Measurements from ENCODE around the gene PCBP1. TPM values are rescaled to one million over a fixed set of nuclear protein-coding genes. Genes with fewer than 3 reads are reported as not detected.

Gene PCBP1
- polyA plus RNA-seq, 1 of the 3 experiments (the other 2 are of a cell fraction) = 94.0 TPM

DNA sequence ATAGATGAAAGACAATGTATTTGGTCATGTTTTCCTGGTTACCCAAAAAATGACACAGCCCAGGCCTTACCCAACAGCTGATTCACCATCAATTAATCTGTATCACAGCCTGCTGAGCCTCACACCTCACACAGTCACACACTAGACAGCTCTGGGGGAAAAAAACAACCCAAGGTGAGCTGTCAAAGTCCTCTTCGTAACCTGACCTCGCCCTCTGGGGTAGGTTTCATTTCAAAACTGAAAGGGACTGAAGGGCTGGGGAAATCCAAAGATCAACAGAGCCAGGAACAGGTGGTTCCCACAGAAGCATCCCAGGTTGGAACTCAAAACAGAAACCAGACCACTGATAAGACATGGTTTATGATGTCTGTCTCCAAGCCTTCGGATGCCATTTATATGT, 18.2 kb upstream of the PCBP1 start:
- TF ChIP-seq TAF1 (IDR thresholded peaks at IDR 0.05; ENCODE audit: borderline replicate concordance, low read depth, low read length) = no peak
- no peak for TF ChIP-seq FOXM1 (IDR thresholded peaks at IDR 0.05; ENCODE audit: low read depth)
- no peak for TF ChIP-seq RAD21 (IDR thresholded peaks at IDR 0.05; ENCODE audit: low read length)
- TF ChIP-seq, protein P1, sequence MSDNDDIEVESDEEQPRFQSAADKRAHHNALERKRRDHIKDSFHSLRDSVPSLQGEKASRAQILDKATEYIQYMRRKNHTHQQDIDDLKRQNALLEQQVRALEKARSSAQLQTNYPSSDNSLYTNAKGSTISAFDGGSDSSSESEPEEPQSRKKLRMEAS (IDR thresholded peaks at IDR 0.05; ENCODE audit: low read depth) = no peak
- TF ChIP-seq, protein P2, sequence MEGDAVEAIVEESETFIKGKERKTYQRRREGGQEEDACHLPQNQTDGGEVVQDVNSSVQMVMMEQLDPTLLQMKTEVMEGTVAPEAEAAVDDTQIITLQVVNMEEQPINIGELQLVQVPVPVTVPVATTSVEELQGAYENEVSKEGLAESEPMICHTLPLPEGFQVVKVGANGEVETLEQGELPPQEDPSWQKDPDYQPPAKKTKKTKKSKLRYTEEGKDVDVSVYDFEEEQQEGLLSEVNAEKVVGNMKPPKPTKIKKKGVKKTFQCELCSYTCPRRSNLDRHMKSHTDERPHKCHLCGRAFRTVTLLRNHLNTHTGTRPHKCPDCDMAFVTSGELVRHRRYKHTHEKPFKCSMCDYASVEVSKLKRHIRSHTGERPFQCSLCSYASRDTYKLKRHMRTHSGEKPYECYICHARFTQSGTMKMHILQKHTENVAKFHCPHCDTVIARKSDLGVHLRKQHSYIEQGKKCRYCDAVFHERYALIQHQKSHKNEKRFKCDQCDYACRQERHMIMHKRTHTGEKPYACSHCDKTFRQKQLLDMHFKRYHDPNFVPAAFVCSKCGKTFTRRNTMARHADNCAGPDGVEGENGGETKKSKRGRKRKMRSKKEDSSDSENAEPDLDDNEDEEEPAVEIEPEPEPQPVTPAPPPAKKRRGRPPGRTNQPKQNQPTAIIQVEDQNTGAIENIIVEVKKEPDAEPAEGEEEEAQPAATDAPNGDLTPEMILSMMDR (IDR thresholded peaks at IDR 0.05) = no peak
- no peak for TF ChIP-seq FOXJ3 (CRISPR knock-in tag; IDR thresholded peaks at IDR 0.05)
- no peaks in the 10 kb centered on the region for H3K9me2 ChIP-seq
- no peaks in the 10 kb centered on the region; a peak in 1 of 4 replicates for H3K4me1 ChIP-seq (ENCODE audit: control insufficient read depth in 1 of 2, insufficient read depth in 2 of 2, low read depth in 1 of 2, low read length in 1 of 2)
- H4K20me1 ChIP-seq (ENCODE audit: insufficient read depth) = no peaks in the 10 kb centered on the region
- no peak for DNase-seq
- WGBS (ENCODE audit: low lambda C conversion rate) = 98% methylated on average over 3 of the region's 3 CpGs
- H3K79me2 ChIP-seq (ENCODE audit: insufficient read depth) = no peaks in the 10 kb centered on the region
- no peaks in the 10 kb centered on the region for H3K27me3 ChIP-seq (ENCODE audit: insufficient read depth)
- H3K27ac ChIP-seq (ENCODE audit: low read depth in 2 of 2, low read length in 1 of 2) = no peak overlapping the region
- H3K4me2 ChIP-seq = no peak overlapping the region
- no peak overlapping the region for H3K9ac ChIP-seq
- no peak overlapping the region for H3K4me3 ChIP-seq (ENCODE audit: low read depth in 2 of 2, low read length in 1 of 2)
- H2AFZ ChIP-seq (ENCODE audit: low read depth) = no peak overlapping the region
- H3K9me3 ChIP-seq = no peaks in the 10 kb centered on the region
- CTCF ChIA-PET = interaction anchor here (1.3 to 8.0 kb wide), 4 partner anchors 19 to 344 kb away, joined by 3 to 74 read pairs (median 7); partner anchors contain the start of gene MXD1
- H3K36me3 ChIP-seq (replicated peaks in 1 of 2; ENCODE audit: control insufficient read depth in 1 of 2, insufficient read depth in 2 of 2, low read length in 1 of 2) = peaks cover 11 to 24% of the 10 kb centered on the region in 2 experiments
- H3F3A ChIP-seq (replicated peaks; ENCODE audit: insufficient read depth) = peaks cover 10% of the 10 kb centered on the region
- POLR2A ChIA-PET = interaction anchor here (0.9 kb wide), 1 partner anchor 155 kb away, joined by 5 read pairs; the partner anchor contains the start of gene MXD1

DNA sequence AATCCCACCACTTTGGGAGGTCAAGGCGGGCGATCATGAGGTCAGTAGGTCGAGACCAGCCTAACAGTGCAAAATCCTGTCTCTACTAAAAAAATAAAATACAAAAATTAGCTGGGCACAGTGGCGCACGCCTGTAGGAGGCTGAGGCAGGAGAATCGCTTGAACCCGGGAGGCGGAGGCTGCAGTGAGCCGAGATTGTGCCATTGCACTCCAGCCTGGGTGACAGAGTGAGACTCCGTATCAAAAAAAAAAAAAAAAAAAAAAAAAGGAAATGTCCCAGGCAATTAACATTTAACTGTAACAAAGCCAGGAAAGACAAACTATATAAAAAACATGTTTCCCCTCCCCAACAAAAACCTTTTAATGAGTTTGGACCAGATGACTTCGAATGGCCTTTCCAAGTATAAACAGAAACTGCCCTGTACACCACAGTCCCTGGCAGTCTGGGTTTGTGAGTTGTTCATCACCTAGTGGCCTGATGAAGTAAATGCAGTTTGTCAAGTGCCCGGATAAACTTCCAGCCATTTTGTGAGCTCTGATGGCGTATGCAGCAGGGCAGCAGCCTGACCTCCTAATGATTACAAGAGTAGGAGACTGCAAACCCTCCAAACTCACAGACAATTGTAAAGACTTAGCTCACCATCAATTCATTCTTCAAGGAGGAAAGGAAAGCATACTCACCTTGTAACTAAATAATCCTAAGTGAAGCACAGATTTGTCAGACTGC, 16.6 kb upstream of the PCBP1 start:
- DNase-seq = peak; percentile 85
- Histone ChIP-seq H3F3A (replicated peaks; ENCODE audit: insufficient read depth) (peaks cover 10% of the 10 kb centered on the region), H3K9me3 (no peaks in the 10 kb centered on the region), H3K36me3 (replicated peaks in 1 of 2; ENCODE audit: control insufficient read depth in 1 of 2, insufficient read depth in 2 of 2, low read length in 1 of 2) (peaks cover 7 to 21% of the 10 kb centered on the region in 2 experiments), H3K9me2 (no peaks in the 10 kb centered on the region), H3K4me2 (peak overlapping the region; percentile 13; the same call in 1 of the 2 replicates), H3K79me2 (ENCODE audit: insufficient read depth) (no peaks in the 10 kb centered on the region), H2AFZ (ENCODE audit: low read depth) (peak overlapping the region; percentile 90), H3K27ac (ENCODE audit: low read depth in 2 of 2, low read length in 1 of 2) (peak overlapping the region; percentile 43 to 72), H3K4me3 (ENCODE audit: low read depth in 2 of 2, low read length in 1 of 2) (no peak overlapping the region), H3K9ac (peak overlapping the region; percentile 37), H4K20me1 (ENCODE audit: insufficient read depth) (no peaks in the 10 kb centered on the region), H3K4me1 (ENCODE audit: control insufficient read depth in 1 of 2, insufficient read depth in 2 of 2, low read depth in 1 of 2, low read length in 1 of 2) (no peaks in the 10 kb centered on the region; a peak in 1 of 4 replicates), H3K27me3 (ENCODE audit: insufficient read depth) (no peaks in the 10 kb centered on the region)
- POLR2A ChIA-PET = interaction anchor here (0.6 to 1.1 kb wide), 5 partner anchors 14 to 157 kb away, joined by 3 to 4 read pairs (median 3); partner anchors contain the start of gene MXD1
- WGBS (ENCODE audit: low lambda C conversion rate) = 69% methylated on average over 13 of the region's 13 CpGs
- CTCF ChIA-PET = interaction anchor here (0.6 to 8.0 kb wide), 18 partner anchors 9 to 346 kb away, joined by 3 to 74 read pairs (median 4); partner anchors contain the start of gene MXD1
- TF ChIP-seq, protein P2 (IDR thresholded peaks at IDR 0.05) = peak; percentile 80
- TF ChIP-seq NRF1 (IDR thresholded peaks at IDR 0.05; ENCODE audit: low read depth, low read length) = 0 out of 2 replicates have a peak, but pooled peaks have one; percentile 8
- no peak for TF ChIP-seq TEAD4 (IDR thresholded peaks at IDR 0.05; ENCODE audit: borderline replicate concordance, insufficient read depth)
- peak; percentile 86 for TF ChIP-seq SMC3 (IDR thresholded peaks at IDR 0.05; ENCODE audit: low read depth, low read length)
- 0 out of 2 replicates have a peak, but pooled peaks have one; percentile 15 for TF ChIP-seq SIN3A (IDR thresholded peaks at IDR 0.05; ENCODE audit: borderline replicate concordance, low read depth, low read length)
- TF ChIP-seq YY1 (IDR thresholded peaks at IDR 0.05; ENCODE audit: low read depth) = peak; percentile 83
- peak; percentile 47 for TF ChIP-seq CHD2 (IDR thresholded peaks at IDR 0.05; ENCODE audit: low read length, partially characterized antibody)
- peak; percentile 39; the same call in 1 of the 2 replicates for TF ChIP-seq POLR2AphosphoS5 (IDR thresholded peaks at IDR 0.05; ENCODE audit: low read depth, low read length)
- no peak for TF ChIP-seq RFX5 (IDR thresholded peaks at IDR 0.05; ENCODE audit: low read length)
- TF ChIP-seq RAD21 (IDR thresholded peaks at IDR 0.05; ENCODE audit: low read length) = peak; percentile 81
- 0 out of 2 replicates have a peak, but pooled peaks have one; percentile 36 for TF ChIP-seq RCOR1 (IDR thresholded peaks at IDR 0.05; ENCODE audit: low read length)
- TF ChIP-seq TAF1 (IDR thresholded peaks at IDR 0.05; ENCODE audit: borderline replicate concordance, low read depth, low read length) = peak; percentile 58; the same call in 1 of the 2 replicates
- TF ChIP-seq, protein P3, sequence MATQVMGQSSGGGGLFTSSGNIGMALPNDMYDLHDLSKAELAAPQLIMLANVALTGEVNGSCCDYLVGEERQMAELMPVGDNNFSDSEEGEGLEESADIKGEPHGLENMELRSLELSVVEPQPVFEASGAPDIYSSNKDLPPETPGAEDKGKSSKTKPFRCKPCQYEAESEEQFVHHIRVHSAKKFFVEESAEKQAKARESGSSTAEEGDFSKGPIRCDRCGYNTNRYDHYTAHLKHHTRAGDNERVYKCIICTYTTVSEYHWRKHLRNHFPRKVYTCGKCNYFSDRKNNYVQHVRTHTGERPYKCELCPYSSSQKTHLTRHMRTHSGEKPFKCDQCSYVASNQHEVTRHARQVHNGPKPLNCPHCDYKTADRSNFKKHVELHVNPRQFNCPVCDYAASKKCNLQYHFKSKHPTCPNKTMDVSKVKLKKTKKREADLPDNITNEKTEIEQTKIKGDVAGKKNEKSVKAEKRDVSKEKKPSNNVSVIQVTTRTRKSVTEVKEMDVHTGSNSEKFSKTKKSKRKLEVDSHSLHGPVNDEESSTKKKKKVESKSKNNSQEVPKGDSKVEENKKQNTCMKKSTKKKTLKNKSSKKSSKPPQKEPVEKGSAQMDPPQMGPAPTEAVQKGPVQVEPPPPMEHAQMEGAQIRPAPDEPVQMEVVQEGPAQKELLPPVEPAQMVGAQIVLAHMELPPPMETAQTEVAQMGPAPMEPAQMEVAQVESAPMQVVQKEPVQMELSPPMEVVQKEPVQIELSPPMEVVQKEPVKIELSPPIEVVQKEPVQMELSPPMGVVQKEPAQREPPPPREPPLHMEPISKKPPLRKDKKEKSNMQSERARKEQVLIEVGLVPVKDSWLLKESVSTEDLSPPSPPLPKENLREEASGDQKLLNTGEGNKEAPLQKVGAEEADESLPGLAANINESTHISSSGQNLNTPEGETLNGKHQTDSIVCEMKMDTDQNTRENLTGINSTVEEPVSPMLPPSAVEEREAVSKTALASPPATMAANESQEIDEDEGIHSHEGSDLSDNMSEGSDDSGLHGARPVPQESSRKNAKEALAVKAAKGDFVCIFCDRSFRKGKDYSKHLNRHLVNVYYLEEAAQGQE (IDR thresholded peaks at IDR 0.05; ENCODE audit: low read depth, low read length) = no peak
- no peak for TF ChIP-seq GABPA (IDR thresholded peaks at IDR 0.05; ENCODE audit: low read depth)
